VCaP (cell line): ENCODE results near the gene CAPN15.

Source experiments
- H3K27ac ChIP-seq: fragments of 450-650 bp; 2 replicates; pipeline ENCODE4 v1.5.1; 2017
- TF ChIP-seq, protein P1 (sequence below): fragments of 450-650 bp; conservative IDR thresholded peaks from 2 replicates; pipeline ENCODE4 v1.5.1; 2017; ENCODE audit warnings: mild to moderate bottlenecking, moderate library complexity

CAPN15 gene

DNA sequence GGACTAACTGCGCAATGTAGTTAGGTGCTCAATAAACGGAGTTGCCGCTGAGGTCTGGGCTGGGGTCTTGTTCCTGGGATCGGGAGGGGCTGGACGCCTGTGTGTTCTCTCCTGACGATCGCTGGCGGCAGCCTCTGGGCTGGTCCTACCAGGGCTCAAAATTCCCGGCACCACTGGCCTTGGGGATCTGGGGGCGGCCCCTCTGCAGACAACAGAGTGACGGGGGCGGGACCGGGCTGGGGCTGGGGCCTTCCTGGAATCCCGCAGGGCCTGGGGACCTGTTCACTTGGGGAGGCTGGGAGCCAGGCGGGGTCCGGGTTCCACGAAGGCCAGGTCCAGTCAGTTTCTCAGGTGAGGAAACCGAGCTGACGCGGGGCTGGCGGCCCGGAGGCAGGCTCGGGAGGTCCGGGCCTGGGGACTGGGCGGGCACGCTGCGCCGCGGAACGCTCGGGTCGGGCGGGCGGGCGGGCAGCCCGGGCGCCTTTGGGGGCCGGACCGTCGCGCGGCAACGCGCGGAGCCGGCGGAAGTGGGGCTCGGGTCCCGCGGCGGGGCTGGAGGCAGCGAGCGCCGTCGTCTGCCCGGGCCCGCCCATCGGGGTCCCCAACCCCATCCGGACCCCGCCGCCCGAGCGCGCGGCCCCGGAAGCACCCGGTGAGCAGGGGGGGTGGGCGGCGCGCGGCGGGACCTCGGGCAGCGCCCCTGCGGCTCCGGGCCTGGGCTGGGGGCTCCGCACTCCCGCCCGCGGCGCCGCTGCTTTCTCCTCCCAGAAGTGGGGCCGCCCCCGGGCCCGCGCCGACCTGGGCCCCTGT, 42.1 kb downstream of the CAPN15 start, which contains the start of gene PIGQ:
TSS of gene PIGQ (plus strand) at position 524 of the 810 bp plus-strand sequence. CDS start 4,107 bp downstream, outside the sequence.
- TF ChIP-seq, protein P1, sequence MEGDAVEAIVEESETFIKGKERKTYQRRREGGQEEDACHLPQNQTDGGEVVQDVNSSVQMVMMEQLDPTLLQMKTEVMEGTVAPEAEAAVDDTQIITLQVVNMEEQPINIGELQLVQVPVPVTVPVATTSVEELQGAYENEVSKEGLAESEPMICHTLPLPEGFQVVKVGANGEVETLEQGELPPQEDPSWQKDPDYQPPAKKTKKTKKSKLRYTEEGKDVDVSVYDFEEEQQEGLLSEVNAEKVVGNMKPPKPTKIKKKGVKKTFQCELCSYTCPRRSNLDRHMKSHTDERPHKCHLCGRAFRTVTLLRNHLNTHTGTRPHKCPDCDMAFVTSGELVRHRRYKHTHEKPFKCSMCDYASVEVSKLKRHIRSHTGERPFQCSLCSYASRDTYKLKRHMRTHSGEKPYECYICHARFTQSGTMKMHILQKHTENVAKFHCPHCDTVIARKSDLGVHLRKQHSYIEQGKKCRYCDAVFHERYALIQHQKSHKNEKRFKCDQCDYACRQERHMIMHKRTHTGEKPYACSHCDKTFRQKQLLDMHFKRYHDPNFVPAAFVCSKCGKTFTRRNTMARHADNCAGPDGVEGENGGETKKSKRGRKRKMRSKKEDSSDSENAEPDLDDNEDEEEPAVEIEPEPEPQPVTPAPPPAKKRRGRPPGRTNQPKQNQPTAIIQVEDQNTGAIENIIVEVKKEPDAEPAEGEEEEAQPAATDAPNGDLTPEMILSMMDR, result no peak
- peak within 1 kb of the TSS; percentile 66; the same call in 1 of the 2 replicates for H3K27ac ChIP-seq

DNA sequence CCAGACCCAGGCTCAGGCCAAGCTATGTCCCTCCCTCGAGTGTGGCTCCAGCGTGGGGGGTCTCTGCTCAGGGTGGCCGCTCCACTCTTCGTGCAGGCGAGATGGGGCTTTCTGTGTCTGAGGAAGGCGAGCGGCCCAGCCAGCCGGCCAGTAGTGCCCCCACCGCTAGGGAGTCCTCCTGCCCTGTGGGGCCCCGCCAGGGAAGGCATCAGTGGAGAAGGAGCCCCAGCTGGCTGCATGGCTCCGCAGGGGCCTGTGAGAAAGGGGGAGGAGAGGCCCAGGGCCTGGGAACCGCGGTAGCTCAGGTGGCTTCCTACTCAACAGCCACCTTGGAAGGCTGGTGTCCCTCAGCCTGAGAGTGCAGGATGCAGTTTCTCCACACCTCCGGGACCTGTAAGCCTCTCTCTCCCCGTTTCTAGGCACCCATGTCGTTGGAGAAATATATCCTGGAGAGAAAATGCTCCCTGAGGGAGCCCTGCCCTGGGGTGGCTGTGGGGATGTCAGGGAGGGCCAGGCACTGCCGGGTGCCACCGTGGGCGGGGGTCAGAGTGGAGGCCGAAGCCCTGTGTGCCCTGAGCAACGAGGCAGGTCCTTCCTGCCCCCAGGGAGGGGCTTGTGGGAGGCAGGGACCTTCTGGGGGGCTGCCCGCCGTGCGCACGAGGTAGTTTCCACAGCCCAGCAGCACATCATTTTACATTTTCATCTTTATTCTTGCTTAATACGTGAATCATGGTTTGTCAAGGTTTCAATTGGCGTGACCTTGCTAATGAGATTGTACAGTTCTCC, 45.5 kb downstream of the CAPN15 start:
- TF ChIP-seq, protein P1, result no peak
- H3K27ac ChIP-seq, result no peak overlapping the region

DNA sequence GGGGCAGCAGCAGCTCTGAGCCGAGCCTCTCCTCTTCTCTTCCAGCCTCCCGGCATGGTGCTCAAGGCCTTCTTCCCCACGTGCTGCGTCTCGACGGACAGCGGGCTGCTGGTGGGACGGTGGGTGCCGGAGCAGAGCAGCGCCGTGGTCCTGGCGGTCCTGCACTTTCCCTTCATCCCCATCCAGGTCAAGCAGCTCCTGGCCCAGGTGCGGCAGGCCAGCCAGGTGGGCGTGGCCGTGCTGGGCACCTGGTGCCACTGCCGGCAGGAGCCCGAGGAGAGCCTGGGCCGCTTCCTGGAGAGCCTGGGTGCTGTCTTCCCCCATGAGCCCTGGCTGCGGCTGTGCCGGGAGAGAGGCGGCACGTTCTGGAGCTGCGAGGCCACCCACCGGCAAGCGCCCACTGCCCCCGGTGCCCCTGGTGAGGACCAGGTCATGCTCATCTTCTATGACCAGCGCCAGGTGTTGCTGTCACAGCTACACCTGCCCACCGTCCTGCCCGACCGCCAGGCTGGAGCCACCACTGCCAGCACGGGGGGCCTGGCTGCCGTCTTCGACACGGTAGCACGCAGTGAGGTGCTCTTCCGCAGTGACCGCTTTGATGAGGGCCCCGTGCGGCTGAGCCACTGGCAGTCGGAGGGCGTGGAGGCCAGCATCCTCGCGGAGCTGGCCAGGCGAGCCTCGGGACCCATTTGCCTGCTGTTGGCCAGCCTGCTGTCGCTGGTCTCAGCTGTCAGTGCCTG, 46.7 kb downstream of the CAPN15 start:
- no peak overlapping the region for H3K27ac ChIP-seq
- TF ChIP-seq, protein P1, result no peak

DNA sequence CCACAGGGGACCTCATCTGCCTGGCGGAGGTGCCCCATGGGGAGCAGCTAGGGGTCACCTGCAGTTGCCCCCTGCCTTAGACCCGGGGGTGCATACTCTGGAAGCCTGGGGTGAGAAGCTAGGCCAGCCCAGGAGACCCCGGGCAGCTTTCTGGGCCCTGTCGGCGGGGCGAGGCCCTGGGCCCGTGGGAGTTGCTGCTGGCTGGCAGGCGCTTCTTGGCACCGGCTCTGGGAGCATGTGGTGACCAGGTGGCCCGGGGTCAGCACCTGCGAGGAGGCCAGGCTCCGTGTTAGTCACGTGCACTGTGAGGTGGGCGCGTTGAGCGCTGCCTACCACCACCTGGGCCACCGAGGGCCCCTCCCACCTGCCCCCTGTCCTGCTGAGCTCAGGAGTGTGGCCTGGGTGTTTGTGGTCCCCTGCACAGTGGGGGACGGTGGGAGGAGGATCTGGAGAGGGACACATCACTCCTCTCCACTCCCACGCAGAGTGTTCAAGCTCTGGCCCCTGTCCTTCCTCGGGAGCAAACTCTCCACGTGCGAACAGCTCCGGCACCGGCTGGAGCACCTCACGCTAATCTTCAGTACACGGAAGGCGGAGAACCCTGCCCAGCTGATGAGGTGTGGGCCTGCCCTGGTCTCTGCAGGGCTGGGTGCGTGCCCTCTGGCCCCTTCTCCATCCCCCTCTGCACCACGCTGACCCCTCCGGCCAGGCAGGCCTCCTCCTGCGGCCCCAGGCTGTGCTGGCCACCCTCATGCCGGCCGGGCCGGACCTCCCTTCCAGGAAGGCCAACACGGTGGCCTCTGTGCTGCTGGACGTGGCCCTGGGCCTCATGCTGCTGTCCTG, 48.1 kb downstream of the CAPN15 start:
- TF ChIP-seq, protein P1, result no peak
- H3K27ac ChIP-seq, result no peak overlapping the region

DNA sequence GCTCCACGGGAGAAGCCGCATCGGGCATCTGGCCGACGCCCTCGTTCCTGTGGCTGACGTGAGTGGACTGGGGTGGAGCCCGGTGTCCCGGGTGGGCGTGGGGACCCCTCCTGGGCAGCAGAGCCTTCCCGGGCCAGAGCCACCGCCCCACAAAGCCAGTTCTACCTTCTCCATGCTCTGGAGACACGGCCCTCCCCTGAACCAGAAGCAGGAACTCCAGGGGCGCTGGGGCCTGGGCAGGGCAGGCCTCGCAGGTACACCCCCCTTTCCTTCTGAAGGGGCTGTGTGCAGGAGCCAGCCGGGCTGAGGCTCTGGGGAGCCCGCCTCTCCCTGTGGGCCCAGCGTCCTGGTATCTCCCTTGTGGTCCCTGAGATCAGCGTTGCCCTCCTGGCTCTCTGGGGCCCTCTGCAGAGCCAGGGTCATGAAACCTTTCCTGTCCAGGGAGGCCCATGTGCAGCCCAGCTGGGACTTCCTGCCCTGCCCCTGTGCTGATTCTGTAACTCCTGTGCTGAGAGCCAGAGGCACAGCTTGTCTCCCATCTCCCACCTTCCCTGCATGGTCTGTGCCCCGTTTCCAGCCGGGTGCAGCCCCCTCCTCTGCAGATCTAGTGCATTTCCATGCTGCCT, 48.8 kb downstream of the CAPN15 start:
- no peak overlapping the region for H3K27ac ChIP-seq
- TF ChIP-seq, protein P1, result no peak

DNA sequence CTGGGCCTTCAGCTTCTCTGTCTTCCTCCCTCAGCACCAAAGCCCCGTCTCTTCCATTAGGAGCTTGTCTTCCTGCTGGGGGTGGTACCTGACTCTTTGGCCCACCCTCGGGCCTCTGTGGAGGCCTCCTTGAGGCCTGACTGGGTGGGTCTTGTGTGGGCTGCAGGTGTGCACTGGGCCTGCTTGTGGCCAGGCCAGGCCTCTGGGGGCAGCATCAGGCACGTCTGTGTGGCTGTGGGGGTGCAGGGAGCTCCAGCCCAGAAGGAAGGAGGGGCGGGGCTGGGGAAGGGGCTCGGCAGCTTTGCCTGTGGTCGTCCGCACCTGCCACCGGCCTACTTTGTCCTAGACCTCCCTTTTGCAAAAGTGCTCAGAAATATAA, 49.3 kb downstream of the CAPN15 start:
- TF ChIP-seq, protein P1, result 0 out of 2 replicates have a peak, but pooled peaks have one; percentile 15
- no peak overlapping the region for H3K27ac ChIP-seq
